GM12892 (cell line): ENCODE measurements around the gene DDTL.
"Not testable (repeated sequence)": the region's sequence is repeated elsewhere in the genome, so short reads cannot be mapped to it uniquely, and the experiment has no call there.

Source experiments
- POLR2A ChIP-seq: IDR thresholded peaks from 2 replicates; pipeline ENCODE4 v1.6.1; 2011; ENCODE audit warnings: low read depth, low read length, control low read depth
- POLR2AphosphoS5 ChIP-seq: IDR thresholded peaks from 2 replicates; pipeline ENCODE4 v1.6.1; 2011; ENCODE audit warnings: low read depth, low read length, control low read depth
- TAF1 ChIP-seq: IDR thresholded peaks from 2 replicates; pipeline ENCODE4 v1.6.1; 2011; ENCODE audit warnings: low read depth, mild to moderate bottlenecking, control low read depth, low read length, borderline replicate concordance

DNA sequence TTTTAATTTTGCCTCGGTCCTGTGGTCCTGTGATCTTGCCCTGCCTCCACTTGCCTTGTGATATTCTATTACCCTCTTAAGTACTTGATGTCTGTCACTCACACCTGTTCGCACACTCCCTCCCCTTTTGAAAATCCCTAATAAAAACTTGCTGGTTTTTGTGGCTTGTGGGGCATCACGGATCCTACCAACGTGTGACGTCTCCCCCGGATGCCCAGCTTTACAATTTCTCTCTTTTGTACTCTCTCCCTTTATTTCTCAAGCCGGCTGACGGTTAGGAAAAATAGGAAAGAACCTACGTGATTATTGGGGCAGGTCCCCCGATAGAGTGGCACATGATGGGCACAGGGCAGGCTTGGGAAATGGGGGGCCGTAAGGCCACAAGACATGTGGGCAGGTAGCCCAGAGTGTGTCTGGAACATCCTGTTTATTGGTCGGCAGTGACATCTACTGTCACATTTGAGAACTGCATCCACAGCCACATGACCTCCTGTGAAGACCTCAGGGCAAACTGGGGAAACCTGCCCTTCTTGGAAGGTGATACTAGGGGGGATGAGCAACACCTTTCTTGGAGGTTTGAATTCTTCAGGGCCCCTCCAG is 10.3 kb upstream of the DDTL start:
- not testable (repeated sequence) for TF ChIP-seq POLR2A, POLR2AphosphoS5, TAF1
